ENCODE results near the gene GRIK3. TPM values are rescaled to one million over a fixed set of nuclear protein-coding genes. Genes with fewer than 3 reads are reported as not detected.

Gene GRIK3
- total and polyA plus RNA-seq, 2 experiments from 2014 or later = 0.09 TPM; not detected in 1

DNA sequence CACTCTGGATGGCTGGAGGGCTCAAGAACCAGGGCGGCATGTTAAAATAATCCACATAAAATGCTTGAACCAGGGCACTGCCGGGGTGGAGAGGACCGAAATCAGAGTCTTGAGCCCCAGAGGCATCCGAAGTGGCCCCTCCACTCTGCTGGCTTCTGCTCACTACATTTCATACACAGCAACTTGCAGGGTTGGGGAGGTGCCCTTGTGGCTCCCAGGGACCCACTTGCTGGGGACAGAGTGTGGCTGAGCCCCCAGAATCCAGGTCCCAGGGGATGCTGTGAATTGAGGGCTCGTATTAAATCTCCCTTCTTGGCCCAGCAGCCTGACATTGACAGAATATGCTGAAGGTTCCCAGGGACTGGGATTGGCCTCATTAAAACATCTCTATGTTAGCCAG lies 181.7 kb downstream of the GRIK3 start:
- DNase-seq (ENCODE audit: low read depth in 1 of 2, low spot score in 1 of 2) = no peak
- Histone ChIP-seq H3K9me3 (ENCODE audit: low read depth) (no peaks in the 10 kb centered on the region), H3K4me3 (no peak overlapping the region), H3K4me1 (ENCODE audit: low read depth) (no peaks in the 10 kb centered on the region), H3K27ac (no peak overlapping the region), H3K27me3 (no peaks in the 10 kb centered on the region), H3K36me3 (no peaks in the 10 kb centered on the region)
- TF ChIP-seq, protein P1, sequence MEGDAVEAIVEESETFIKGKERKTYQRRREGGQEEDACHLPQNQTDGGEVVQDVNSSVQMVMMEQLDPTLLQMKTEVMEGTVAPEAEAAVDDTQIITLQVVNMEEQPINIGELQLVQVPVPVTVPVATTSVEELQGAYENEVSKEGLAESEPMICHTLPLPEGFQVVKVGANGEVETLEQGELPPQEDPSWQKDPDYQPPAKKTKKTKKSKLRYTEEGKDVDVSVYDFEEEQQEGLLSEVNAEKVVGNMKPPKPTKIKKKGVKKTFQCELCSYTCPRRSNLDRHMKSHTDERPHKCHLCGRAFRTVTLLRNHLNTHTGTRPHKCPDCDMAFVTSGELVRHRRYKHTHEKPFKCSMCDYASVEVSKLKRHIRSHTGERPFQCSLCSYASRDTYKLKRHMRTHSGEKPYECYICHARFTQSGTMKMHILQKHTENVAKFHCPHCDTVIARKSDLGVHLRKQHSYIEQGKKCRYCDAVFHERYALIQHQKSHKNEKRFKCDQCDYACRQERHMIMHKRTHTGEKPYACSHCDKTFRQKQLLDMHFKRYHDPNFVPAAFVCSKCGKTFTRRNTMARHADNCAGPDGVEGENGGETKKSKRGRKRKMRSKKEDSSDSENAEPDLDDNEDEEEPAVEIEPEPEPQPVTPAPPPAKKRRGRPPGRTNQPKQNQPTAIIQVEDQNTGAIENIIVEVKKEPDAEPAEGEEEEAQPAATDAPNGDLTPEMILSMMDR (IDR thresholded peaks at IDR 0.05; ENCODE audit: low read depth, low read length) = no peak

DNA sequence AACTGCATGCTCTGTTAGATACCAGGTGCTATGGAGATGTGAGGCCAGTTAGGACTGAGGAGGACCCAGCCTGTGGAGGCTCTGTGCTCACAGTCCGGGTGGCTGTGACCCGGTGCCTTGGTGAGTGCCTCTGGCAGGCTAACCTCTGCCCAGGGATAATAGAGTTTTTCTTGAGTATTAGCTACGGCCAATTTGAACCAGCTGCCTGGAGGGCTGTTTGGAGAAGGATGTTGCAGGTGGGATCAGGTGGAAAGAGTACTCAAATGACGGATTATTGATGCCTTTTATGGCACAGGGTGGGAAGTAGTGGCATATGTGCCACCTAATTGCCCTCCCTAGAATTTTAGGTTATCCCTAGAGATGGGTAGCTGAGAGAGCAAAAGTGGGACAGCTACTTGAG lies 182.7 kb downstream of the GRIK3 start:
- Histone ChIP-seq H3K27ac (no peak overlapping the region), H3K4me1 (ENCODE audit: low read depth) (no peaks in the 10 kb centered on the region), H3K9me3 (ENCODE audit: low read depth) (no peaks in the 10 kb centered on the region), H3K27me3 (no peaks in the 10 kb centered on the region), H3K4me3 (no peak overlapping the region), H3K36me3 (no peaks in the 10 kb centered on the region)
- DNase-seq (ENCODE audit: low read depth in 1 of 2, low spot score in 1 of 2) = no peak
- TF ChIP-seq, protein P1 (IDR thresholded peaks at IDR 0.05; ENCODE audit: low read depth, low read length) = no peak

DNA sequence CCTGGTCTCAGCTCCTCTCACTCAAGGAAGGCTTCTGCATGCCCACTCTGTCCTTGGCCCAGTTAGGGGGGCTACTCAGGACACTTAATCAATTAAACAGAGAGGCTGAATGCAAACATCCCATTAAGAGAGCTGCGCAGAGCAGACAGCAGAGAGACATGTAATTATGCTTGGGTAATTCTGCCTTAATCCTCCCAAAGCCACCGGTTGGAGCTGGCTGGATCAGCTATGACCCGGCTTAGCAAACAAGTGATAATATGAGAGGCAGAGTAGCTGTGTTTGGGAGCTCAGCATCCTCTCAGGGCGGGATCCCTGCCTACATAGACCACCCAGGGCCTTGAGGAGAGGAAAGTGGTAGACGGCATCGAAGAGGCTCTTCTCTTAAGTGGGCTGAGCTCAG lies 183.2 kb downstream of the GRIK3 start:
- TF ChIP-seq, protein P1 (IDR thresholded peaks at IDR 0.05; ENCODE audit: low read depth, low read length) = no peak
- H3K9me3 ChIP-seq (ENCODE audit: low read depth) = no peaks in the 10 kb centered on the region
- DNase-seq (ENCODE audit: low read depth in 1 of 2, low spot score in 1 of 2) = no peak
- H3K4me1 ChIP-seq (ENCODE audit: low read depth) = no peaks in the 10 kb centered on the region
- no peaks in the 10 kb centered on the region for H3K27me3 ChIP-seq
- H3K27ac ChIP-seq = no peak overlapping the region
- no peaks in the 10 kb centered on the region for H3K36me3 ChIP-seq
- H3K4me3 ChIP-seq = no peak overlapping the region

GRCh38 chr1:36849956-36850355 lies 184.4 kb downstream of the GRIK3 start:
- TF ChIP-seq, protein P1 (IDR thresholded peaks at IDR 0.05; ENCODE audit: low read depth, low read length) = no peak

DNA sequence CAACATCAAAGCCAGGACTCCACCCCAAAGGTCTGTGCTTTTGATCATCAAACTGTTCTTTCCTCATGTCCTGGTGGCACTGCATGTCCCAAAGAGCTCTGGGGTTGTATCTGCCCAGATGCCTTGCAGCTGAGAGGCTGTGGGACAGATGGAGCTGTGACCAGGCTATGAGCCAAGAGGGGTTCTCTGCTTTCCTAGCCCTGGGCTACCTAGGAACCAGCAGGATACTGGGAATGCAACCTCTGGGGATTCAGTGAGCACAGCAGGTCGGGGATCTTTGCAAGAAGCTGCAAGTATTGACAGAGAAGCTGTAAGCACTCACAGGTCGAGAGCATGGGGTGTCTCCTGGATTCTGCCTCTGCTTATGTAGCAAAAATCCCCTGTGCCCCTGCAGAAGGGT lies 186.6 kb downstream of the GRIK3 start:
- Histone ChIP-seq H3K36me3 (no peaks in the 10 kb centered on the region), H3K27ac (no peak overlapping the region), H3K4me3 (no peak overlapping the region), H3K9me3 (ENCODE audit: low read depth) (no peaks in the 10 kb centered on the region), H3K4me1 (ENCODE audit: low read depth) (no peaks in the 10 kb centered on the region), H3K27me3 (no peaks in the 10 kb centered on the region)
- TF ChIP-seq, protein P1 (IDR thresholded peaks at IDR 0.05; ENCODE audit: low read depth, low read length) = no peak
- DNase-seq (ENCODE audit: low read depth in 1 of 2, low spot score in 1 of 2) = no peak

More at GRCh38 chr1:36849956-36850355, 184.4 kb downstream of the GRIK3 start:
- no peak for DNase-seq (ENCODE audit: low read depth in 1 of 2, low spot score in 1 of 2)
- H3K4me3 ChIP-seq = no peak overlapping the region
- H3K27me3 ChIP-seq = no peaks in the 10 kb centered on the region
- H3K9me3 ChIP-seq (ENCODE audit: low read depth) = no peaks in the 10 kb centered on the region
- H3K4me1 ChIP-seq (ENCODE audit: low read depth) = no peaks in the 10 kb centered on the region
- no peaks in the 10 kb centered on the region for H3K36me3 ChIP-seq
- no peak overlapping the region for H3K27ac ChIP-seq

GRCh38 chr1:36847186-36847585 lies 187.1 kb downstream of the GRIK3 start:
- H3K9me3 ChIP-seq (ENCODE audit: low read depth) = no peaks in the 10 kb centered on the region
- H3K36me3 ChIP-seq = no peaks in the 10 kb centered on the region
- TF ChIP-seq, protein P1 (IDR thresholded peaks at IDR 0.05; ENCODE audit: low read depth, low read length) = no peak
- no peaks in the 10 kb centered on the region for H3K4me1 ChIP-seq (ENCODE audit: low read depth)
- H3K4me3 ChIP-seq = no peak overlapping the region
- H3K27me3 ChIP-seq = no peaks in the 10 kb centered on the region
- H3K27ac ChIP-seq = no peak overlapping the region
- no peak for DNase-seq (ENCODE audit: low read depth in 1 of 2, low spot score in 1 of 2)
